ENCODE data around the gene FAM240B.

The FAM240B gene

GRCh38 chr9:38720083-38720745 is at the start of gene FAM240B:
Gene FAM240B, minus strand, starts transcription at chr9:38720133. Its CDS starts 16,134 bp downstream, at chr9:38703999.
- DNase-seq (ENCODE audit: low read depth), result no peak

GRCh38 chr9:38768351-38768761 is 48.4 kb upstream of the FAM240B start:
- DNase-seq (ENCODE audit: low read depth), result no peak

GRCh38 chr9:38765101-38765500 is 45.2 kb upstream of the FAM240B start:
- DNase-seq (ENCODE audit: low read depth), result no peak

GRCh38 chr9:38761999-38762398 is 42.1 kb upstream of the FAM240B start:
- DNase-seq (ENCODE audit: low read depth), result no peak

- no peak for DNase-seq (ENCODE audit: low read depth)
Observed at GRCh38 chr9:38761339-38761738, 41.4 kb upstream of the FAM240B start.

- no peak for DNase-seq (ENCODE audit: low read depth)
Observed at GRCh38 chr9:38756702-38757101, 36.8 kb upstream of the FAM240B start.

GRCh38 chr9:38747941-38748340 is 28.0 kb upstream of the FAM240B start:
- no peak for DNase-seq (ENCODE audit: low read depth)

- no peak for DNase-seq (ENCODE audit: low read depth)
Observed at GRCh38 chr9:38747067-38747466, 27.1 kb upstream of the FAM240B start.

- DNase-seq (ENCODE audit: low read depth), result no peak
Observed at GRCh38 chr9:38746303-38746702, 26.4 kb upstream of the FAM240B start.

GRCh38 chr9:38744484-38744883 is 24.6 kb upstream of the FAM240B start:
- DNase-seq (ENCODE audit: low read depth), result no peak

GRCh38 chr9:38737246-38737645 is 17.3 kb upstream of the FAM240B start:
- DNase-seq (ENCODE audit: low read depth), result no peak

- no peak for DNase-seq (ENCODE audit: low read depth)
Observed at GRCh38 chr9:38734831-38735230, 14.9 kb upstream of the FAM240B start.

GRCh38 chr9:38733503-38733902 is 13.6 kb upstream of the FAM240B start:
- no peak for DNase-seq (ENCODE audit: low read depth)

- DNase-seq (ENCODE audit: low read depth), result no peak
Observed at GRCh38 chr9:38732885-38733284, 13.0 kb upstream of the FAM240B start.

GRCh38 chr9:38727497-38728001 is 7.6 kb upstream of the FAM240B start:
- DNase-seq (ENCODE audit: low read depth), result no peak

- DNase-seq (ENCODE audit: low read depth), result no peak
Observed at GRCh38 chr9:38724754-38725153, 4.8 kb upstream of the FAM240B start.

- DNase-seq (ENCODE audit: low read depth), result no peak
Observed at GRCh38 chr9:38718148-38718547, 1.8 kb downstream of the FAM240B start.

- no peak for DNase-seq (ENCODE audit: low read depth)
Observed at GRCh38 chr9:38715684-38716083, 4.2 kb downstream of the FAM240B start.

- DNase-seq (ENCODE audit: low read depth), result no peak
Observed at GRCh38 chr9:38713426-38713825, 6.5 kb downstream of the FAM240B start.

- no peak for DNase-seq (ENCODE audit: low read depth)
Observed at GRCh38 chr9:38708759-38709158, 11.2 kb downstream of the FAM240B start.

GRCh38 chr9:38707885-38708637 is 11.9 kb downstream of the FAM240B start:
- DNase-seq (ENCODE audit: low read depth), result no peak

- no peak for DNase-seq (ENCODE audit: low read depth)
Observed at GRCh38 chr9:38706493-38706892, 13.4 kb downstream of the FAM240B start.

- no peak for DNase-seq (ENCODE audit: low read depth)
Observed at GRCh38 chr9:38705917-38706316, 14.0 kb downstream of the FAM240B start.
